Measurements from ENCODE around the gene RHO. TPM values are rescaled to one million over a fixed set of nuclear protein-coding genes. Genes with fewer than 3 reads are reported as not detected.
A peak's percentile ranks its signal among the peaks of the same experiment; 100 is the strongest.

Gene RHO
- total and polyA plus RNA-seq, 10 of the 15 experiments (the other 5 are each of a cell fraction or from before 2014, with no cell fraction given) = not detected

DNA sequence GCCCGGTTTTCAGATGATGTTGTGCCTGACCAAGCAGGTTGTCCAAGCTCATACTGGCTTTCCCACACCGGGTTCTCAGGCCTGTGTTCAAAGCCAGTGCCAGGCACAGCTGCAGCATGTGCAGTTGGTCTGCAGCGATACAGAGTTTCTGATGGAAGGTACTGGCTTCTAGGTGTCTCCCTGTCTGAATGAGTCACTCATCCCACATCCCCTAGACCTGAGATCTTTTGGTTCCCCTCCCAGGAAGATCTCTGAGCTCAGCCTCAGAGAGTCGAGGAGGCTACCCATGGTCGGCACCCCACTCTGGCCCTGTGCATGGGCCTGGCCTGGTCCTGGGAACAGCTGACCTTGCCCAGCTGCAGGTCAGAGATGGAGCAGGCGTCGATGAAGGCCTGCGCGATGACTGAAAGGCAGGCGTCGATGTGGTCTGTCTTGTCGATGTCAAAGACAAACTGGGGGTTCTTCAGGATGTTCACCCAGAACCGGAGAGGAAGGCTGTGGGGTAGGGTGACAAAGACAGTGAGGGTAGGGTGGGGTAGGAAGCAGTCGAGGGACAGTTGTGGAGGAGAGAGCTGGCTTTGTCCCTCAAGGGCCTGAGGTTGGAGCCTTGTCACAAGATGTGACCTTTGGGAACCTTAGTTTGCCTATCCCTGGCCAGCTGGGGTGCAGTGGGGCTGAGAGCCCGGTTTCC, 29.8 kb downstream of the RHO start:
- no peak for DNase-seq (ENCODE audit: low read depth, low spot score)
- in situ Hi-C loops (cut with MboI) (no loop called here), intact Hi-C loops (cut with micrococcal nuclease; ENCODE audit: unreplicated experiment) (no loop called here)
- ChIA-PET CTCF (interaction anchor here (0.8 to 1.0 kb wide), 2 partner anchors 40 to 68 kb away, joined by 3 read pairs; no protein-coding TSS in a partner anchor), RAD21 (ENCODE audit: unreplicated experiment) (no interaction called here), SMC1A (ENCODE audit: uncharacterized antibody, unreplicated experiment) (no interaction called here), POLR2A (no interaction called here)
- FAIRE-seq = no peak
- Histone ChIP-seq H3K27me3 (replicated peaks in 1 of 2; ENCODE audit: control insufficient read depth in 2 of 2, insufficient read depth in 2 of 2, low read length in 1 of 2) (peaks cover 0 to 2% of the 10 kb centered on the region in 2 experiments; a peak in 1 of 4 replicates), H4K20me1 (ENCODE audit: control insufficient read depth, insufficient read depth) (no peaks in the 10 kb centered on the region), H3K27ac (ENCODE audit: control insufficient read depth, insufficient read depth) (no peak overlapping the region), H3K4me3 (no peak overlapping the region), H3K4me2 (ENCODE audit: control insufficient read depth, insufficient read depth) (no peak overlapping the region), H2AFZ (ENCODE audit: control insufficient read depth, low read depth, low read length) (peak overlapping the region; percentile 51; the same call in 1 of the 2 replicates), H3K4me1 (ENCODE audit: control insufficient read depth, insufficient read depth, low read length) (no peaks in the 10 kb centered on the region), H3K9me3 (replicated peaks; ENCODE audit: control insufficient read depth, insufficient read depth, low read length) (no peaks in the 10 kb centered on the region), H3K36me3 (ENCODE audit: control insufficient read depth in 2 of 2, insufficient read depth in 2 of 2, low read length in 1 of 2) (no peaks in the 10 kb centered on the region), H3K79me2 (ENCODE audit: control insufficient read depth, insufficient read depth, low read length) (no peaks in the 10 kb centered on the region), H3K9ac (ENCODE audit: control insufficient read depth, insufficient read depth, low read length) (no peak overlapping the region)
- WGBS (ENCODE audit: insufficient coverage, insufficient replicate concordance, low lambda C conversion rate, missing lambda C conversion rate) = 52% methylated on average over 15 of the region's 15 CpGs
- BruUV-seq (replicated peaks) = no TSS peak
- no peak for ATAC-seq
- no peak for TF ChIP-seq TARDBP (IDR thresholded peaks at IDR 0.05; ENCODE audit: borderline replicate concordance)
- no peak for TF ChIP-seq PAX5 (IDR thresholded peaks at IDR 0.05; ENCODE audit: borderline replicate concordance, low read depth, low read length)
- TF ChIP-seq ATF7 (IDR thresholded peaks at IDR 0.05; ENCODE audit: low read depth) = no peak
- 0 out of 2 replicates have a peak, but pooled peaks have one; percentile 12 for TF ChIP-seq NR2F1 (conservative IDR thresholded peaks at IDR 0.05)
- TF ChIP-seq RBBP5 (conservative IDR thresholded peaks at IDR 0.05) = no peak

DNA sequence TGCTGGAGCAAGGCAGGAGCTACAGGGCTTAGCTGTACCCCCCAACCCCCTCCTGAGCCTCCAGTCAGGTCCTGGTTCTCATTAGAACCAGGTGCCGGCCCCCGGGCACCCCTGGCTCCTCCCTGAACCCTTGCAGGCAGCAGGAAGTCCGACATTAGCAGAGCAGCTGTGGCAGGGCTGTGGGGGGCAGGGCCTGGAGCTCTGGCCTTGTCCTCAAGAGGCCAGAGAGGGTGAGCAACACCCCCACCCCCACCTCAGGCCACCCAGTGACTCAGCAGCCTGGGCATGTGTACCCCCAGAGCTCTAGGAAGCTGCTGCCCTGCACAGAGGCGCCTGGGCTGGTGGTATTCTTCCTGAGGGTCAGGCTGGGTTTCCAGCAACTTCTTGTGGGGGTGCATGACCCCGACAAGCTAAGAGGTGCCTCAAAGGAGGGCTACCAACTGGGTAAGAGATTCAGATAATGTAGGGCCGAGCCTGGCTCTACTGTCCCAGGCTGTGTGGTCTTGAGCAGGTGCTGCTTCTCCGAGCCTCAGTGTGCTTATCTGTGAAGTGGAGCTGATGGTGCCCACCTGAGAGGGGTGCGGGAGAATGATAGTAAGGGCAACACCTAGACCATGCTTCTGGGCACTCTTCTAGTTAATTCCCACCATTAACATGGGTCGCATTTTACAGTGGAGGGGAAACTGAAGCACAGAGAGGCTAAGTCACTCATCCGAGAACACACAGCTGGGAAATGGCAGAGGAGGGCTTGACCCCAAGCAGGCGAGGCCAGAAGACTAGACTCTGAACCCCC, 30.5 kb downstream of the RHO start:
- Histone ChIP-seq H3K9me3 (replicated peaks; ENCODE audit: control insufficient read depth, insufficient read depth, low read length) (no peaks in the 10 kb centered on the region), H3K27me3 (replicated peaks in 1 of 2; ENCODE audit: control insufficient read depth in 2 of 2, insufficient read depth in 2 of 2, low read length in 1 of 2) (no peaks in the 10 kb centered on the region; a peak in 1 of 4 replicates), H3K4me2 (ENCODE audit: control insufficient read depth, insufficient read depth) (no peak overlapping the region), H4K20me1 (ENCODE audit: control insufficient read depth, insufficient read depth) (no peaks in the 10 kb centered on the region), H3K9ac (ENCODE audit: control insufficient read depth, insufficient read depth, low read length) (no peak overlapping the region), H3K36me3 (ENCODE audit: control insufficient read depth in 2 of 2, insufficient read depth in 2 of 2, low read length in 1 of 2) (no peaks in the 10 kb centered on the region), H3K4me1 (ENCODE audit: control insufficient read depth, insufficient read depth, low read length) (no peaks in the 10 kb centered on the region), H2AFZ (ENCODE audit: control insufficient read depth, low read depth, low read length) (peak overlapping the region; percentile 51), H3K27ac (ENCODE audit: control insufficient read depth, insufficient read depth) (no peak overlapping the region), H3K79me2 (ENCODE audit: control insufficient read depth, insufficient read depth, low read length) (no peaks in the 10 kb centered on the region), H3K4me3 (no peak overlapping the region)
- no TSS peak for BruUV-seq (replicated peaks)
- POLR2A ChIA-PET = interaction anchor here (0.6 kb wide), 1 partner anchor 206 kb away, joined by 5 read pairs; no protein-coding TSS in a partner anchor
- WGBS (ENCODE audit: insufficient coverage, insufficient replicate concordance, low lambda C conversion rate, missing lambda C conversion rate) = 23% methylated on average over 11 of the region's 11 CpGs
- SMC1A ChIA-PET (ENCODE audit: uncharacterized antibody, unreplicated experiment) = no interaction called here
- FAIRE-seq (no peak), DNase-seq (ENCODE audit: low read depth, low spot score) (no peak), ATAC-seq (0 out of 3 replicates have a peak, but pooled peaks have one; percentile 26)
- RAD21 ChIA-PET (ENCODE audit: unreplicated experiment) = no interaction called here
- in situ Hi-C loops (cut with MboI) (no loop called here), intact Hi-C loops (cut with micrococcal nuclease; ENCODE audit: unreplicated experiment) (no loop called here)
- TF ChIP-seq PAX5 (IDR thresholded peaks at IDR 0.05; ENCODE audit: borderline replicate concordance, low read depth, low read length) (no peak), POLR2A (IDR thresholded peaks at IDR 0.05; ENCODE audit: low read depth, low read length) (no peak), BMI1 (IDR thresholded peaks at IDR 0.05; ENCODE audit: borderline replicate concordance) (no peak), RAD51 (IDR thresholded peaks at IDR 0.05) (no peak), ETV6 (conservative IDR thresholded peaks at IDR 0.05 in 1 of 2, IDR thresholded peaks at IDR 0.05 in 1 of 2; ENCODE audit: borderline replicate concordance in 1 of 2, low read depth in 1 of 2) (no peak), MTA3 (IDR thresholded peaks at IDR 0.05; ENCODE audit: borderline replicate concordance, low read length) (no peak)
- CTCF ChIA-PET = interaction anchor here (1.0 kb wide), 1 partner anchor 69 kb away, joined by 3 read pairs; no protein-coding TSS in a partner anchor

Measured in GM12878 (cell line).